H9 (cell line): ENCODE measurements around the gene ITSN2. TPM values are rescaled to one million over a fixed set of nuclear protein-coding genes. Genes with fewer than 3 reads are reported as not detected.

Source experiments
- DNase-seq: peaks from one replicate; pipeline ENCODE4 v3.0.0-alpha.2; 2017
- H2AFZ ChIP-seq: one replicate; pipeline ENCODE4 v1.6.1; 2013; ENCODE audit warnings: mild to moderate bottlenecking, low read length, control low read depth, moderate library complexity
- H2AK5ac ChIP-seq: 2 replicates; pipeline ENCODE4 v1.6.1; 2013; ENCODE audit warnings: low read length, control low read depth, mixed read lengths; ENCODE audit not compliant: insufficient read length
- H2BK120ac ChIP-seq: one replicate; pipeline ENCODE4 v1.6.1; 2013; ENCODE audit warnings: low read depth, mild to moderate bottlenecking, low read length, control low read depth, inconsistent platforms; ENCODE audit not compliant: poor library complexity, severe bottlenecking
- H2BK12ac ChIP-seq: 2 replicates; pipeline ENCODE4 v1.6.1; 2013; ENCODE audit warnings: low read length, control low read depth, mixed read lengths, low read depth; ENCODE audit not compliant: insufficient read length
- H2BK15ac ChIP-seq: 2 replicates; pipeline ENCODE4 v1.6.1; 2013; ENCODE audit warnings: low read depth, low read length, control low read depth
- H2BK20ac ChIP-seq: one replicate; pipeline ENCODE4 v1.6.1; 2013; ENCODE audit warnings: low read depth, mild to moderate bottlenecking, low read length, control low read depth, inconsistent platforms; ENCODE audit not compliant: poor library complexity, severe bottlenecking
- H2BK5ac ChIP-seq: 2 replicates; pipeline ENCODE4 v1.6.1; 2013; ENCODE audit warnings: low read length, control low read depth, mixed read lengths; ENCODE audit not compliant: insufficient read length
- H3K14ac ChIP-seq: 2 replicates; pipeline ENCODE4 v1.6.1; 2013; ENCODE audit warnings: low read length, control low read depth; ENCODE audit not compliant: insufficient read depth
- H3K18ac ChIP-seq: 2 replicates; pipeline ENCODE4 v1.6.1; 2013; ENCODE audit warnings: low read depth, mild to moderate bottlenecking, mixed read lengths, low read length, control low read depth; ENCODE audit not compliant: insufficient read length
- H3K23ac ChIP-seq: 2 replicates; pipeline ENCODE4 v1.6.1; 2013; ENCODE audit warnings: low read length, control low read depth, mixed read lengths, low read depth; ENCODE audit not compliant: insufficient read length
- H3K23me2 ChIP-seq: 2 replicates; pipeline ENCODE4 v1.6.1; 2013; ENCODE audit warnings: low read depth, mild to moderate bottlenecking, mixed read lengths, low read length, control low read depth; ENCODE audit not compliant: insufficient read length, poor library complexity, severe bottlenecking
- H3K27ac ChIP-seq: 2 replicates; pipeline ENCODE4 v1.5.1; 2013; ENCODE audit warnings: low read length, control low read depth, mixed read lengths, low read depth; ENCODE audit not compliant: insufficient read length
- H3K27me3 ChIP-seq: 2 replicates; pipeline ENCODE4 v1.6.1; 2013; ENCODE audit warnings: low read length, control low read depth, inconsistent platforms; ENCODE audit not compliant: insufficient read depth
- H3K4ac ChIP-seq: 2 replicates; pipeline ENCODE4 v1.6.1; 2013; ENCODE audit warnings: low read depth, mild to moderate bottlenecking, control low read depth, inconsistent platforms, low read length, moderate library complexity
- H3K4me1 ChIP-seq: 2 replicates; pipeline ENCODE4 v1.6.1; 2013; ENCODE audit warnings: low read length, control low read depth, inconsistent platforms; ENCODE audit not compliant: insufficient read depth
- H3K4me2 ChIP-seq: 2 replicates; pipeline ENCODE4 v1.6.1; 2013; ENCODE audit warnings: low read length, control low read depth, mixed read lengths; ENCODE audit not compliant: insufficient read length, insufficient read depth
- H3K56ac ChIP-seq: 2 replicates; pipeline ENCODE4 v1.6.1; 2013; ENCODE audit warnings: low read depth, mild to moderate bottlenecking, mixed read lengths, low read length, control low read depth; ENCODE audit not compliant: insufficient read length
- H3K79me1 ChIP-seq: 2 replicates; pipeline ENCODE4 v1.6.1; 2013; ENCODE audit warnings: low read depth, mild to moderate bottlenecking, moderate library complexity, low read length, control low read depth, inconsistent platforms; ENCODE audit not compliant: insufficient read depth, poor library complexity, severe bottlenecking
- H3K79me2 ChIP-seq: 2 replicates; pipeline ENCODE4 v1.6.1; 2013; ENCODE audit warnings: low read length, control low read depth, inconsistent platforms; ENCODE audit not compliant: insufficient read depth
- H3K9ac ChIP-seq: 2 replicates; pipeline ENCODE4 v1.6.1; 2013; ENCODE audit warnings: low read length, control low read depth, mixed read lengths; ENCODE audit not compliant: insufficient read length; ENCODE audit errors: extremely low read depth
- H3K9me3 ChIP-seq: one replicate; pipeline ENCODE4 v1.6.1; 2013; ENCODE audit warnings: low read depth, low read length, inconsistent platforms; ENCODE audit not compliant: control insufficient read depth
- H3T11ph ChIP-seq: one replicate; pipeline ENCODE4 v1.6.1; 2013; ENCODE audit warnings: mild to moderate bottlenecking, low read length, control low read depth, inconsistent platforms
- H4K20me1 ChIP-seq: one replicate; pipeline ENCODE4 v1.6.1; 2013; ENCODE audit not compliant: control insufficient read depth, insufficient read length, insufficient read depth
- H4K5ac ChIP-seq: 2 replicates; pipeline ENCODE4 v1.6.1; 2013; ENCODE audit warnings: low read depth, mild to moderate bottlenecking, mixed read lengths, low read length, control low read depth; ENCODE audit not compliant: insufficient read length
- H4K8ac ChIP-seq: replicated peaks from 2 replicates; pipeline ENCODE4 v1.6.1; 2013; ENCODE audit warnings: low read length, control low read depth, mixed read lengths, low read depth; ENCODE audit not compliant: insufficient read length
- H4K91ac ChIP-seq: 2 replicates; pipeline ENCODE4 v1.6.1; 2013; ENCODE audit warnings: low read depth, mild to moderate bottlenecking, moderate library complexity, mixed read lengths, low read length, control low read depth; ENCODE audit not compliant: insufficient read length
- H3K27ac Mint-ChIP-seq, 3 experiments: 2 replicates in 2 of 3; 3 replicates in 1 of 3; pipeline ENCODE4 v1.8.0; 2020 to 2021; ENCODE audit warnings: mixed read lengths in 3 of 3, mild to moderate bottlenecking in 1 of 3, moderate library complexity in 1 of 3
- H3K27me3 Mint-ChIP-seq: 2 replicates; pipeline ENCODE4 v1.8.0; 2021; ENCODE audit warnings: low read depth, mild to moderate bottlenecking, moderate library complexity, mixed read lengths
- H3K36me3 Mint-ChIP-seq, 3 experiments: 2 replicates in 2 of 3; 3 replicates in 1 of 3; pipeline ENCODE4 v1.8.0; 2020 to 2021; ENCODE audit warnings: low read depth in 3 of 3, mixed read lengths in 3 of 3; ENCODE audit not compliant: insufficient read depth in 1 of 3
- H3K4me1 Mint-ChIP-seq, 2 experiments: 2 replicates each; pipeline ENCODE4 v1.8.0; 2020; ENCODE audit warnings: mixed read lengths in 2 of 2
- H3K4me3 Mint-ChIP-seq, 2 experiments: 2 replicates in 1 of 2; 3 replicates in 1 of 2; pipeline ENCODE4 v1.8.0; 2020 to 2021; ENCODE audit warnings: mild to moderate bottlenecking in 2 of 2, mixed read lengths in 2 of 2, moderate library complexity in 1 of 2
- H3K9me3 Mint-ChIP-seq, 2 experiments: 2 replicates in 1 of 2; 3 replicates in 1 of 2; pipeline ENCODE4 v1.8.0; 2020; ENCODE audit warnings: mild to moderate bottlenecking in 2 of 2, mixed read lengths in 2 of 2, moderate library complexity in 1 of 2
- CTCF ChIP-seq: fragments of 200-600 bp; sonication (generic); conservative IDR thresholded peaks from 3 replicates; pipeline ENCODE4 v1.8.0; 2021; ENCODE audit warnings: antibody characterized with exemption, mild to moderate bottlenecking
- WGBS: extraction: QIAGEN DNeasy Blood & Tissue Kit; methylation state at CpG from one replicate; pipeline ENCODE4 v1.1.7; 2013; ENCODE audit warnings: missing lambda C conversion rate, low lambda C conversion rate, mixed read lengths; ENCODE audit not compliant: insufficient read length; ENCODE audit errors: extremely low coverage; 5-methylcytosine and 5-hydroxymethylcytosine counted together
- total RNA-seq: library from RNA; stranded (reverse); gene quantifications from 2 replicates; pipeline ENCODE4 v1.2.1, GENCODE V29; 2021

ITSN2 gene
- total RNA-seq, 1 experiment from 2014 or later: 17.0 TPM

GRCh38 chr2:24365051-24365450 is 4.7 kb upstream of the ITSN2 start:
- Mint-ChIP-seq H3K36me3 (no peaks in the 10 kb centered on the region; a peak in 1 of 7 replicates), H3K27ac (no peak overlapping the region), H3K4me3 (no peak overlapping the region), H3K9me3 (no peaks in the 10 kb centered on the region), H3K27me3 (peaks cover 14% of the 10 kb centered on the region), H3K4me1 (peaks cover 4 to 5% of the 10 kb centered on the region in 2 experiments)
- H2AFZ ChIP-seq: no peak overlapping the region
- H3K56ac ChIP-seq: no peak overlapping the region
- no peaks in the 10 kb centered on the region for H3K79me1 ChIP-seq
- no peak overlapping the region for H3K4me2 ChIP-seq
- no peak overlapping the region for H3K9ac ChIP-seq
- no peaks in the 10 kb centered on the region for H3K4me1 ChIP-seq
- H2BK15ac ChIP-seq: no peak overlapping the region
- no peak overlapping the region for H2BK5ac ChIP-seq
- WGBS: no CpG with 5 or more reads among the region's 7 CpGs
- no peak overlapping the region for H4K5ac ChIP-seq
- H2BK12ac ChIP-seq: no peak overlapping the region
- no peak overlapping the region for H3K23ac ChIP-seq
- no peak overlapping the region for H3T11ph ChIP-seq
- no peaks in the 10 kb centered on the region for H3K9me3 ChIP-seq
- H2BK20ac ChIP-seq: no peak overlapping the region
- H3K23me2 ChIP-seq: no peaks in the 10 kb centered on the region
- no peak overlapping the region for H3K4ac ChIP-seq
- H2BK120ac ChIP-seq: no peak overlapping the region
- H3K18ac ChIP-seq: no peak overlapping the region
- H4K20me1 ChIP-seq: no peaks in the 10 kb centered on the region
- no peak overlapping the region for H4K8ac ChIP-seq
- no peak overlapping the region for H4K91ac ChIP-seq
- no peak overlapping the region for H3K14ac ChIP-seq
- no peaks in the 10 kb centered on the region for H3K27me3 ChIP-seq
- H3K27ac ChIP-seq: no peak overlapping the region
- no peaks in the 10 kb centered on the region for H3K79me2 ChIP-seq
- no peak overlapping the region for H2AK5ac ChIP-seq
- no peak for DNase-seq
- TF ChIP-seq CTCF: no peak
